SK-N-SH treated with all-trans-retinoic acid at 6 μM for 48 hours (cell line): ENCODE data around the gene RIMS3.

ENCODE experiments used
- ISL1 ChIP-seq: fragments of 250-450 bp; sonication (Bioruptor Pico); IDR thresholded peaks from 2 replicates; pipeline ENCODE4 v2.1.2; 2022; ENCODE audit warnings: mild to moderate bottlenecking, moderate library complexity
- OSR1 ChIP-seq: fragments of 250-450 bp; sonication (Bioruptor Pico); IDR thresholded peaks from 2 replicates; pipeline ENCODE4 v1.8.0; 2022; ENCODE audit warnings: moderate library complexity, mild to moderate bottlenecking, inconsistent platforms
- SNAI2 ChIP-seq: fragments of 250-450 bp; sonication (Bioruptor Pico); IDR thresholded peaks from 2 replicates; pipeline ENCODE4 v1.5.0; 2020; ENCODE audit warnings: mild to moderate bottlenecking, moderate library complexity
- TOX ChIP-seq: fragments of 250-450 bp; sonication (Bioruptor Pico); IDR thresholded peaks from 2 replicates; pipeline ENCODE4 v1.8.0; 2021; ENCODE audit warnings: mild to moderate bottlenecking, moderate library complexity, borderline replicate concordance
- ZFP30 ChIP-seq: fragments of 450-650 bp; formaldehyde crosslinking; IDR thresholded peaks from 2 replicates; pipeline ENCODE4 v1.5.0; 2022; ENCODE audit warnings: mild to moderate bottlenecking, moderate library complexity
- ZNF70 ChIP-seq: fragments of 450-650 bp; formaldehyde crosslinking; IDR thresholded peaks from 2 replicates; pipeline ENCODE4 v1.5.0; 2020; ENCODE audit warnings: mild to moderate bottlenecking, moderate library complexity
- TF ChIP-seq, protein P1 (sequence below): fragments of 250-450 bp; sonication (Bioruptor Pico); IDR thresholded peaks from 2 replicates; pipeline ENCODE4 v1.8.0; 2020; ENCODE audit warnings: mild to moderate bottlenecking, moderate library complexity, borderline replicate concordance

DNA sequence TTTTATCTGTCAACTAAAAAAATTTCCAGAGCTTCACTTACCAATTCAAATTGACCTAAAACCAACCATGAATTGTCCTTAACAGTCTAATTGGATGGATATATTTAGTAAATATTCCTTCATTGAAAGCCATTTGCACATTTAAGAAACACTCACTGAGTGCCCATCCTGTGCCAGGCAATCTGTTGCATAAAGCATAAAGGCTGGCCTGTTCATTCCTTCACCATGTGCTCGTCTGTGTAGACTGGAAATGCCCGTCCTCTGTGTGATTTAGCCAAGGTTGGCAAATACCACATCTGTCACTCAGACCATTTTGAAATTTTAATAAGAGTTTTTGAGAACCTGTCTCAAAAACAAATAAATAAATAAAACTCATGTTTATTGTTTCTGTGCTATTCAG is 76.9 kb downstream of the RIMS3 start:
- TF ChIP-seq SNAI2 (CRISPR knock-in tag) (no peak), TOX (no peak), ZFP30 (CRISPR knock-in tag) (no peak), OSR1 (no peak), ZNF70 (no peak), ISL1 (no peak)
- TF ChIP-seq, protein P1, sequence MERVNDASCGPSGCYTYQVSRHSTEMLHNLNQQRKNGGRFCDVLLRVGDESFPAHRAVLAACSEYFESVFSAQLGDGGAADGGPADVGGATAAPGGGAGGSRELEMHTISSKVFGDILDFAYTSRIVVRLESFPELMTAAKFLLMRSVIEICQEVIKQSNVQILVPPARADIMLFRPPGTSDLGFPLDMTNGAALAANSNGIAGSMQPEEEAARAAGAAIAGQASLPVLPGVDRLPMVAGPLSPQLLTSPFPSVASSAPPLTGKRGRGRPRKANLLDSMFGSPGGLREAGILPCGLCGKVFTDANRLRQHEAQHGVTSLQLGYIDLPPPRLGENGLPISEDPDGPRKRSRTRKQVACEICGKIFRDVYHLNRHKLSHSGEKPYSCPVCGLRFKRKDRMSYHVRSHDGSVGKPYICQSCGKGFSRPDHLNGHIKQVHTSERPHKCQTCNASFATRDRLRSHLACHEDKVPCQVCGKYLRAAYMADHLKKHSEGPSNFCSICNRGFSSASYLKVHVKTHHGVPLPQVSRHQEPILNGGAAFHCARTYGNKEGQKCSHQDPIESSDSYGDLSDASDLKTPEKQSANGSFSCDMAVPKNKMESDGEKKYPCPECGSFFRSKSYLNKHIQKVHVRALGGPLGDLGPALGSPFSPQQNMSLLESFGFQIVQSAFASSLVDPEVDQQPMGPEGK (CRISPR knock-in tag), result no peak
